ENCODE results near the gene CDH11.

- TF ChIP-seq POLR2A (IDR thresholded peaks at IDR 0.05) = no peak
- TF ChIP-seq POLR2AphosphoS5 (IDR thresholded peaks at IDR 0.05) = no peak
- TF ChIP-seq, protein P1, sequence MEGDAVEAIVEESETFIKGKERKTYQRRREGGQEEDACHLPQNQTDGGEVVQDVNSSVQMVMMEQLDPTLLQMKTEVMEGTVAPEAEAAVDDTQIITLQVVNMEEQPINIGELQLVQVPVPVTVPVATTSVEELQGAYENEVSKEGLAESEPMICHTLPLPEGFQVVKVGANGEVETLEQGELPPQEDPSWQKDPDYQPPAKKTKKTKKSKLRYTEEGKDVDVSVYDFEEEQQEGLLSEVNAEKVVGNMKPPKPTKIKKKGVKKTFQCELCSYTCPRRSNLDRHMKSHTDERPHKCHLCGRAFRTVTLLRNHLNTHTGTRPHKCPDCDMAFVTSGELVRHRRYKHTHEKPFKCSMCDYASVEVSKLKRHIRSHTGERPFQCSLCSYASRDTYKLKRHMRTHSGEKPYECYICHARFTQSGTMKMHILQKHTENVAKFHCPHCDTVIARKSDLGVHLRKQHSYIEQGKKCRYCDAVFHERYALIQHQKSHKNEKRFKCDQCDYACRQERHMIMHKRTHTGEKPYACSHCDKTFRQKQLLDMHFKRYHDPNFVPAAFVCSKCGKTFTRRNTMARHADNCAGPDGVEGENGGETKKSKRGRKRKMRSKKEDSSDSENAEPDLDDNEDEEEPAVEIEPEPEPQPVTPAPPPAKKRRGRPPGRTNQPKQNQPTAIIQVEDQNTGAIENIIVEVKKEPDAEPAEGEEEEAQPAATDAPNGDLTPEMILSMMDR (IDR thresholded peaks at IDR 0.05) = no peak
These were observed 53.6 kb downstream of the CDH11 start for GRCh38 chr16:65068151-65068740.

Data from breast epithelium (tissue), 3 donors.